Measurements from ENCODE around the gene RASAL2. TPM values are rescaled to one million over a fixed set of nuclear protein-coding genes. Genes with fewer than 3 reads are reported as not detected.

The RASAL2 gene
- total RNA-seq, 1 experiment from 2014 or later, result 22.2 TPM

GRCh38 chr1:178483251-178483957 lies 389.5 kb downstream of the RASAL2 start:
- Histone ChIP-seq H3K79me1 (ENCODE audit: insufficient read depth, low read depth, low read length, poor library complexity, severe bottlenecking) (no peaks in the 10 kb centered on the region), H2BK120ac (ENCODE audit: low read depth, low read length, poor library complexity, severe bottlenecking) (no peak overlapping the region), H2AK5ac (ENCODE audit: insufficient read length, low read length) (no peak overlapping the region), H3K27me3 (ENCODE audit: insufficient read depth, low read length) (no peaks in the 10 kb centered on the region), H3K79me2 (ENCODE audit: insufficient read depth, low read length) (no peaks in the 10 kb centered on the region), H3T11ph (ENCODE audit: low read length) (no peak overlapping the region), H3K9ac (ENCODE audit: extremely low read depth, insufficient read length, low read length) (no peak overlapping the region), H3K23me2 (ENCODE audit: insufficient read length, low read depth, low read length, poor library complexity, severe bottlenecking) (no peaks in the 10 kb centered on the region), H3K4ac (ENCODE audit: low read depth, low read length) (no peak overlapping the region), H3K56ac (ENCODE audit: insufficient read length, low read depth, low read length) (no peak overlapping the region), H3K9me3 (ENCODE audit: control insufficient read depth, low read depth, low read length) (no peaks in the 10 kb centered on the region), H2BK5ac (ENCODE audit: insufficient read length, low read length) (no peak overlapping the region), H3K4me2 (ENCODE audit: insufficient read depth, insufficient read length, low read length) (no peak overlapping the region), H2AFZ (ENCODE audit: low read length) (no peak overlapping the region), H3K4me1 (ENCODE audit: insufficient read depth, low read length) (no peaks in the 10 kb centered on the region), H2BK12ac (ENCODE audit: insufficient read length, low read depth, low read length) (no peak overlapping the region), H3K18ac (ENCODE audit: insufficient read length, low read depth, low read length) (no peak overlapping the region), H4K91ac (ENCODE audit: insufficient read length, low read depth, low read length) (no peak overlapping the region), H3K27ac (ENCODE audit: insufficient read length, low read depth, low read length) (no peak overlapping the region), H3K23ac (ENCODE audit: insufficient read length, low read depth, low read length) (no peak overlapping the region), H4K8ac (replicated peaks; ENCODE audit: insufficient read length, low read depth, low read length) (no peak overlapping the region), H2BK20ac (ENCODE audit: low read depth, low read length, poor library complexity, severe bottlenecking) (no peak overlapping the region), H3K14ac (ENCODE audit: insufficient read depth, low read length) (no peak overlapping the region), H4K5ac (ENCODE audit: insufficient read length, low read depth, low read length) (no peak overlapping the region), H4K20me1 (ENCODE audit: control insufficient read depth, insufficient read depth, insufficient read length) (no peaks in the 10 kb centered on the region), H2BK15ac (ENCODE audit: low read depth, low read length) (no peak overlapping the region)
- no peak overlapping the region for H3K4me3 Mint-ChIP-seq
- H3K27me3 Mint-ChIP-seq (ENCODE audit: low read depth), result no peaks in the 10 kb centered on the region
- peaks cover 0 to 8% (median 4%) of the 10 kb centered on the region in 3 experiments; a peak in 2 of 7 replicates for H3K36me3 Mint-ChIP-seq (ENCODE audit: insufficient read depth in 1 of 3, low read depth in 3 of 3)
- H3K27ac Mint-ChIP-seq, result peak overlapping the region; percentile 12 to 94 (median 84); a peak in 5 of 7 replicates
- H3K4me1 Mint-ChIP-seq, result peaks cover 3 to 6% of the 10 kb centered on the region in 2 experiments; a peak in 2 of 4 replicates
- TF ChIP-seq CTCF (conservative IDR thresholded peaks at IDR 0.05), result no peak
- no CpG with 5 or more reads among the region's 5 CpGs for WGBS (ENCODE audit: extremely low coverage, insufficient read length, low lambda C conversion rate)
- no peaks in the 10 kb centered on the region for H3K9me3 Mint-ChIP-seq
- no peak for DNase-seq
